ENCODE data around the gene GNA15. TPM values are rescaled to one million over a fixed set of nuclear protein-coding genes. Genes with fewer than 3 reads are reported as not detected.

GNA15 gene
- total and polyA plus RNA-seq, 2 of the 8 experiments (the other 6 are each of a cell fraction or from before 2014, with no cell fraction given), result 0.26 to 0.45 TPM

DNA sequence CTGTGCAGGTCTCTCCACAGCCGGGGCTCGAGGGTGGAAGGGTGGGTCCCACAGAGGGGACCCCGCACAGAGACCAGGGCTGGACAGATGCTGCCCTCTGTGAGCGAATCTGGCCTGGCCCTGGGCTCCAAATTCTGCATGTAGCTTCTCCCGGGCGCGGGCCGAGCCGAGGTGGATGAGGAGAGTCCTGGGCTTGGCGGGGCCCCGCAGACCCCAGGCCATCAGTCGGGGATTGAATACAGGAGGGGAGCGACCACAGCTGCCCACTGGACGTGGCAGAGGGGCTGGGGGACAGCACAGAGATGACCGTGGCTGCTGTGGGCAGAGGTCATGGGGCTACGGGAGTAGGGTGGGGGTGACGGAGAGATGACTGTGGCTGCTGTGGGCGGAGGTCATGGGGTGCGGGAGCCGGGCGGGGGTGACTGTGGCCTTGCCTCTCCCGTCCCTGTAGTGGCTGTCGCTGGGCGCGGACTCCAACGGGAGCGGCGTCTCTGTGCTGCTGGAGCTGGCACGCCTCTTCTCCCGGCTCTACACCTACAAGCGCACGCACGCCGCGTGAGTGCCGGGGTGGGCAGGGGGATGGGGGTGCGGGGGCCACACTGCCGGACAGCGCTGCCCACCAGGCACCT, 65.4 kb downstream of the GNA15 start (continued):
- TF ChIP-seq ATF2 (IDR thresholded peaks at IDR 0.05; ENCODE audit: low read length) (no peak), RBBP5 (IDR thresholded peaks at IDR 0.05; ENCODE audit: borderline replicate concordance, low read depth, low read length) (no peak), KDM5A (IDR thresholded peaks at IDR 0.05; ENCODE audit: low read length) (no peak), ASH2L (IDR thresholded peaks at IDR 0.05; ENCODE audit: low read length) (no peak), CHD7 (IDR thresholded peaks at IDR 0.05; ENCODE audit: insufficient replicate concordance, low read length) (no peak)
